Measurements from ENCODE around the gene METTL8. TPM values are rescaled to one million over a fixed set of nuclear protein-coding genes. Genes with fewer than 3 reads are reported as not detected.
A peak's percentile ranks its signal among the peaks of the same experiment; 100 is the strongest.

Gene METTL8
- total and polyA plus RNA-seq, 2 of the 13 experiments (the other 11 are each of a cell fraction or from before 2014, with no cell fraction given) = 18.6 to 68.2 TPM

DNA sequence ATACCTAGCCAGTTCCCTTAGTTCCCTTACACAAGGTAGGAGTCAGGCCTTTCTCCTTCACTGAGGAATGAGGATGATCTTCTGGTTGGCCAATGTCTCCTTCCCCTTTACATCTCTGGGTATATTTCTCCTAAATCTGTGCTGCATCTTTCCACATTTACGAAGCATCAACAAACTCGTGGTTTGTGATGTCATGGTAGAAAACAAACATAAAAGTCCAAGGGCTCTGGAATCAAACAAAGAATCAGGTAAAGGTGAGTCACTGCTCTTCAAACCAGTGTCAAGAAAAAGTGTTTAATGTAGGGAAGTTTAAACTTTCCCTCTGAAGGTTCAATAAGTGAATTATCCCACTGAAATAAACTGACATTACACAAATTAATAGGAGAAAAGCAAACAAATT, 122.9 kb downstream of the METTL8 start:
- WGBS (ENCODE audit: low lambda C conversion rate) = 8% methylated on average over 2 of the region's 2 CpGs
- Histone ChIP-seq H3K9me3 (ENCODE audit: low read length) (peaks cover 18% of the 10 kb centered on the region), H3K4me2 (ENCODE audit: low read depth, low read length) (no peak overlapping the region), H3K9ac (ENCODE audit: insufficient read depth, low read depth, low read length) (no peak overlapping the region), H3K27me3 (ENCODE audit: control insufficient read depth in 1 of 2, insufficient read depth in 2 of 2, low read length in 2 of 2) (no peaks in the 10 kb centered on the region), H3K79me2 (ENCODE audit: insufficient read depth, low read length) (no peaks in the 10 kb centered on the region), H2AFZ (ENCODE audit: low read length) (no peak overlapping the region), H3K4me3 (replicated peaks in 1 of 3; ENCODE audit: insufficient read depth in 1 of 3, low read depth in 2 of 3, low read length in 3 of 3) (no peak overlapping the region), H3K36me3 (replicated peaks in 1 of 2; ENCODE audit: control insufficient read depth in 1 of 2, insufficient read depth in 2 of 2, low read length in 2 of 2) (0 out of 5 replicates have a peak, but pooled peaks cover 0 to 1% of the 10 kb centered on the region in 2 experiments), H3K4me1 (ENCODE audit: insufficient read depth, low read length) (peaks cover 26% of the 10 kb centered on the region), H3K27ac (ENCODE audit: extremely low read length, insufficient read depth, low read length) (no peak overlapping the region), H4K20me1 (ENCODE audit: insufficient read depth, low read length) (no peaks in the 10 kb centered on the region; the same call in 1 of the 2 replicates)
- ATAC-seq (peak; percentile 35; the same call in 2 of the 3 replicates), DNase-seq (ENCODE audit: low spot score) (peak; percentile 35), FAIRE-seq (no peak)
- BruUV-seq (replicated peaks) = no TSS peak
- POLR2A ChIA-PET = no interaction called here
- intact Hi-C loops (cut with micrococcal nuclease; ENCODE audit: unreplicated experiment) (no loop called here), in situ Hi-C loops (cut with HindIII; ENCODE audit: extremely low pct_ligation_motif_present, low pct_unique_long_range_greater_than_20kb) (no loop called here)
- CTCF ChIA-PET (ENCODE audit: low intra/inter-chr PET ratio, low total read pairs) = no interaction called here
- TF ChIP-seq GFI1 (CRISPR knock-in tag; IDR thresholded peaks at IDR 0.05; ENCODE audit: borderline replicate concordance) (0 out of 2 replicates have a peak, but pooled peaks have one; percentile 15), CREM (IDR thresholded peaks at IDR 0.05) (0 out of 2 replicates have a peak, but pooled peaks have one; percentile 26), CREM (CRISPR knock-in tag; IDR thresholded peaks at IDR 0.05) (no peak), ZNF280B (CRISPR knock-in tag; IDR thresholded peaks at IDR 0.05; ENCODE audit: borderline replicate concordance) (no peak), JDP2 (CRISPR knock-in tag; IDR thresholded peaks at IDR 0.05; ENCODE audit: borderline replicate concordance) (no peak), ZNF546 (CRISPR knock-in tag; conservative IDR thresholded peaks at IDR 0.05) (no peak), RARA (CRISPR knock-in tag; IDR thresholded peaks at IDR 0.05) (peak; percentile 11; the same call in 1 of the 2 replicates), RCOR2 (CRISPR knock-in tag; IDR thresholded peaks at IDR 0.05) (no peak), GLI4 (CRISPR knock-in tag; IDR thresholded peaks at IDR 0.05; ENCODE audit: borderline replicate concordance) (no peak), MAFK (conservative IDR thresholded peaks at IDR 0.05 in 1 of 2, IDR thresholded peaks at IDR 0.05 in 1 of 2; ENCODE audit: low read length in 2 of 2) (no peak), FOSL2 (CRISPR knock-in tag; IDR thresholded peaks at IDR 0.05) (0 out of 2 replicates have a peak, but pooled peaks have one; percentile 10), ZNF674 (CRISPR knock-in tag; IDR thresholded peaks at IDR 0.05; ENCODE audit: low read depth) (no peak), ZNF3 (CRISPR knock-in tag; IDR thresholded peaks at IDR 0.05) (peak; percentile 92), KMT2A (CRISPR knock-in tag; IDR thresholded peaks at IDR 0.05) (no peak), ZBTB49 (CRISPR knock-in tag; IDR thresholded peaks at IDR 0.05; ENCODE audit: borderline replicate concordance) (no peak), ZHX2 (IDR thresholded peaks at IDR 0.05; ENCODE audit: low read depth) (no peak), ZHX2 (CRISPR knock-in tag; IDR thresholded peaks at IDR 0.05; ENCODE audit: borderline replicate concordance) (no peak)

All from HepG2 (cell line).